Peyer's patch (tissue), 4 donors: Measurements from ENCODE around the gene CMYA5.

Experiments used
- CTCF ChIP-seq, 6 experiments: fragments of 450-650 bp in 4 of 6; fragments of 200-600 bp in 2 of 6; sonication (generic) in 1 of 6; IDR thresholded peaks; one replicate each; pipeline ENCODE4 v1.5.1; 2017 to 2019; ENCODE audit warnings: antibody characterized with exemption in 6 of 6, mild to moderate bottlenecking in 3 of 6, moderate library complexity in 1 of 6
- POLR2A ChIP-seq, 2 donors: fragments of 450-650 bp; IDR thresholded peaks; one replicate each; pipeline ENCODE4 v1.5.1; 2017; ENCODE audit warnings: antibody characterized with exemption in 2 of 2, mild to moderate bottlenecking in 2 of 2, moderate library complexity in 2 of 2

DNA sequence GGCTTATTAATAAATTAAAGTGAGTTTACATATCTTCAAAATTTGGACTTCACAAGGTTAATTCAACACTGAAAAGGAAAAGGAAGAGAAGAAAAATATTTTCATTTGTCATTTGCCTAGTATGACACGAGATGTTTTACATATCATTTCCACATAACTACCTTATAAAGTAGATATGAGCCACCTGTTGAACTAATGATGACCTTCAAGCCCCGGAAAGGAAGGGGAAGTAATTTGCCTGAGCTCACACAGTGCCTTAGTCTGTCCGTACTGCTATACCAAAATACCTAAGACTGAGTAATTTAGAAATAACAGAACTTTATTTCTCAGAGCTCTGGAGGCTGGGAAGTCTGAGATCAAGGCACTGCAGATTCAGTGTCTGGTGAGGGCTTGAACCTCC lies 17.9 kb downstream of the CMYA5 start:
- TF ChIP-seq CTCF (IDR thresholded peaks at IDR 0.05) (no peak), POLR2A (IDR thresholded peaks at IDR 0.05) (no peak)
